ENCODE measurements around the gene PRSS16.

PRSS16 gene

GRCh38 chr6:27234576-27234975, 12.9 kb upstream of the PRSS16 start:
- no peak overlapping the region for H2AFZ ChIP-seq (ENCODE audit: low read length)

DNA sequence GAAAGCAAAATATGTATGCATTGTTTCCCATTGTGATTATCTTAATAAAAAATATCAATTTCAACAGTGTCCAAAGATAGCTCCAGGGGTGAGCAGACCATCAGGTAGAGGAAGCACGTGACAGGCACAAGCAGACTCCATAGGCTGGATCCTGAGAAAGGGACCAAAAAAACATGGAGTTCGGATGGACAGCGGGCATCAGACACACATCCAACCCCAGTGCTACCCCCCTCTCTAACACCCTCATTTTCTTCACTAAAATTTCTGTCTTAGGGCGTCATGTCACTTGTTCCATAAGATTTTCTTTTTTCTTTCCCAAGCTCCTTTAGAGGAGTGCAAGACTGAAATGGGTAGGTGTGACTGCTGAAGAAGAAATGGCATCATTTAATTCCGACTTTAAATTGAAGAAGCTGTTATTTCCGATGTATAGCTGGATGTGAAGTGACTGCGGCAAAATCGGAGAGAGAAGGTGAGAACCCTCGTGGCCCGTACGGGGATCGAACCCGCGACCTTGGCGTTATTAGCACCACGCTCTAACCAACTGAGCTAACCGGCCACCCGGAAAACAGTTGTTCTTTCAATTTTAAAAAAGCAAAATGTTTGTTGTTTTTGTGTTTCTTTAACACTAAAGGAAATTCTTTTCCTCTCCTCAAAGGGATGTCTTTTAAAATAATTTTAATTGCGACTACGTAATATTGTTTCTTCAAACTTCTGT, 10.3 kb upstream of the PRSS16 start:
- Histone ChIP-seq H4K20me1 (ENCODE audit: insufficient read depth, low read length, poor library complexity, severe bottlenecking) (no peaks in the 10 kb centered on the region), H3F3A (ENCODE audit: low read depth) (no peaks in the 10 kb centered on the region), H2AFZ (ENCODE audit: low read length) (no peak overlapping the region), H3K79me2 (ENCODE audit: insufficient read depth, low read length) (no peaks in the 10 kb centered on the region), H3K27me3 (ENCODE audit: insufficient read depth, low read length, poor library complexity, severe bottlenecking) (no peaks in the 10 kb centered on the region), H3K4me1 (ENCODE audit: insufficient read depth, low read length, poor library complexity, severe bottlenecking) (no peaks in the 10 kb centered on the region), H3K9ac (ENCODE audit: low read depth, low read length, poor library complexity, severe bottlenecking) (no peak overlapping the region), H3K9me3 (ENCODE audit: insufficient read depth, low read depth, low read length) (no peaks in the 10 kb centered on the region), H3K4me2 (ENCODE audit: low read depth, low read length, poor library complexity, severe bottlenecking) (no peak overlapping the region), H3K4me3 (ENCODE audit: low read length, poor library complexity, severe bottlenecking) (no peak overlapping the region), H3K36me3 (ENCODE audit: insufficient read depth, low read length) (no peaks in the 10 kb centered on the region), H3K9me2 (replicated peaks; ENCODE audit: low read depth, low read length) (no peaks in the 10 kb centered on the region)
- no peak for TF ChIP-seq EZH2phosphoT487 (IDR thresholded peaks at IDR 0.05; ENCODE audit: borderline replicate concordance)
- TF ChIP-seq, protein P1, sequence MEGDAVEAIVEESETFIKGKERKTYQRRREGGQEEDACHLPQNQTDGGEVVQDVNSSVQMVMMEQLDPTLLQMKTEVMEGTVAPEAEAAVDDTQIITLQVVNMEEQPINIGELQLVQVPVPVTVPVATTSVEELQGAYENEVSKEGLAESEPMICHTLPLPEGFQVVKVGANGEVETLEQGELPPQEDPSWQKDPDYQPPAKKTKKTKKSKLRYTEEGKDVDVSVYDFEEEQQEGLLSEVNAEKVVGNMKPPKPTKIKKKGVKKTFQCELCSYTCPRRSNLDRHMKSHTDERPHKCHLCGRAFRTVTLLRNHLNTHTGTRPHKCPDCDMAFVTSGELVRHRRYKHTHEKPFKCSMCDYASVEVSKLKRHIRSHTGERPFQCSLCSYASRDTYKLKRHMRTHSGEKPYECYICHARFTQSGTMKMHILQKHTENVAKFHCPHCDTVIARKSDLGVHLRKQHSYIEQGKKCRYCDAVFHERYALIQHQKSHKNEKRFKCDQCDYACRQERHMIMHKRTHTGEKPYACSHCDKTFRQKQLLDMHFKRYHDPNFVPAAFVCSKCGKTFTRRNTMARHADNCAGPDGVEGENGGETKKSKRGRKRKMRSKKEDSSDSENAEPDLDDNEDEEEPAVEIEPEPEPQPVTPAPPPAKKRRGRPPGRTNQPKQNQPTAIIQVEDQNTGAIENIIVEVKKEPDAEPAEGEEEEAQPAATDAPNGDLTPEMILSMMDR (conservative IDR thresholded peaks at IDR 0.05; ENCODE audit: low read length) = no peak

More at GRCh38 chr6:27234576-27234975, 12.9 kb upstream of the PRSS16 start:
- no peaks in the 10 kb centered on the region for H3K9me2 ChIP-seq (replicated peaks; ENCODE audit: low read depth, low read length)
- H4K20me1 ChIP-seq (ENCODE audit: insufficient read depth, low read length, poor library complexity, severe bottlenecking) = no peaks in the 10 kb centered on the region
- no peaks in the 10 kb centered on the region for H3K27me3 ChIP-seq (ENCODE audit: insufficient read depth, low read length, poor library complexity, severe bottlenecking)
- TF ChIP-seq, protein P1 (conservative IDR thresholded peaks at IDR 0.05; ENCODE audit: low read length) = no peak
- TF ChIP-seq EZH2phosphoT487 (IDR thresholded peaks at IDR 0.05; ENCODE audit: borderline replicate concordance) = no peak
- H3K79me2 ChIP-seq (ENCODE audit: insufficient read depth, low read length) = no peaks in the 10 kb centered on the region
- H3K4me1 ChIP-seq (ENCODE audit: insufficient read depth, low read length, poor library complexity, severe bottlenecking) = no peaks in the 10 kb centered on the region
- no peak overlapping the region for H3K4me2 ChIP-seq (ENCODE audit: low read depth, low read length, poor library complexity, severe bottlenecking)
- H3K9me3 ChIP-seq (ENCODE audit: insufficient read depth, low read depth, low read length) = no peaks in the 10 kb centered on the region
- no peaks in the 10 kb centered on the region for H3F3A ChIP-seq (ENCODE audit: low read depth)
- H3K4me3 ChIP-seq (ENCODE audit: low read length, poor library complexity, severe bottlenecking) = no peak overlapping the region
- H3K36me3 ChIP-seq (ENCODE audit: insufficient read depth, low read length) = no peaks in the 10 kb centered on the region
- H3K9ac ChIP-seq (ENCODE audit: low read depth, low read length, poor library complexity, severe bottlenecking) = no peak overlapping the region

DNA sequence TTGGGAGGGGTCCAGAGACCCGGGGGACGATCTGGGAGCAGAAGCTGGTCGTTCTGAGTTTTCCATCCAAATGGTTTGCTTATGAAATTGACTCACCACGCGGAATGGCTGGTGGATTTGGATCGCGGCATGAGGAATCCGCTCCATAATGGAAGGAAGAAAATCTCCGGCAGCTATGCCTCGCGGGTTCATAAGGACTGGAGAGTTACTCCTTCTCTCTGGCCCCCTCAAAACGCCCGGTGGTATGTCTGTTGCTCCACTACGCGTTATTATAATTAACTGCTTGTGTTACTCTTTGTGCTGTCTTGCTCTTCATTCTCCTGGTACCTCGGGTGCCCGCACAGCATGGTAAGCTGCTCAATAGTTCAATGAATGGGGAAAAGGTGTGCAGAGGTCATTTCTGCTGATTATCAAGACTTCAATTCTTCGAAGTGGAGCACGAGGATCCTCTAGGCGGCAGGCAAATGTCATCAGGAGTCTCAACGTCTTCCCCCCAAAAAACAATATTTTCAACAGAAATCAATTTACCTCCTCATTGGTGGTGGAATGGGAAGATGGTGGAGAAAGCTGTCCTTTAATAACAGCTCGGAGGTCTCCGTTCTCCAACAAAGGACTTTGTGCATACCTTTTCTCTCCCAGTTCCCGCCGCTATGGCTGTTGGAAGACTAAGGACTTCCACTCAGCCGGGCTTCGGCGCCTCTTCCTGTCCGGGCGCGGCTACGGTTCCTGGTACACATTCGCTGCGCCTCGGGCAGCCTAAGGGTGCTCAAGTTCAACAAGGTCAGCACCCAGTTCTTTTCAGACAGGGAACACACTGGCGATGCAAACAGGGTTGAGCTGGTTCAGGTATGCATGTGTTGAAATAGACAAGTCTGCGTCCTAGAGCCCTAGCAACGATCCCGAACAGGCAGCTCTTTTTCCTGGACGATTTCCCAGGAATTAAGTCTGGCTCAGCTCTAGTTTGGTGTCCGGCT, 9.2 kb upstream of the PRSS16 start:
- no peak overlapping the region for H3K4me2 ChIP-seq (ENCODE audit: low read depth, low read length, poor library complexity, severe bottlenecking)
- H3F3A ChIP-seq (ENCODE audit: low read depth) = no peaks in the 10 kb centered on the region
- H3K9me2 ChIP-seq (replicated peaks; ENCODE audit: low read depth, low read length) = no peaks in the 10 kb centered on the region
- no peaks in the 10 kb centered on the region for H3K36me3 ChIP-seq (ENCODE audit: insufficient read depth, low read length)
- H3K4me3 ChIP-seq (ENCODE audit: low read length, poor library complexity, severe bottlenecking) = no peak overlapping the region
- no peaks in the 10 kb centered on the region for H4K20me1 ChIP-seq (ENCODE audit: insufficient read depth, low read length, poor library complexity, severe bottlenecking)
- no peak for TF ChIP-seq EZH2phosphoT487 (IDR thresholded peaks at IDR 0.05; ENCODE audit: borderline replicate concordance)
- TF ChIP-seq, protein P1 (conservative IDR thresholded peaks at IDR 0.05; ENCODE audit: low read length) = no peak
- no peak overlapping the region for H2AFZ ChIP-seq (ENCODE audit: low read length)
- H3K79me2 ChIP-seq (ENCODE audit: insufficient read depth, low read length) = no peaks in the 10 kb centered on the region
- H3K9ac ChIP-seq (ENCODE audit: low read depth, low read length, poor library complexity, severe bottlenecking) = no peak overlapping the region
- no peaks in the 10 kb centered on the region for H3K4me1 ChIP-seq (ENCODE audit: insufficient read depth, low read length, poor library complexity, severe bottlenecking)
- no peaks in the 10 kb centered on the region for H3K9me3 ChIP-seq (ENCODE audit: insufficient read depth, low read depth, low read length)
- H3K27me3 ChIP-seq (ENCODE audit: insufficient read depth, low read length, poor library complexity, severe bottlenecking) = no peaks in the 10 kb centered on the region

Data from Loucy (cell line).